Fibroblast of the aortic adventitia (primary cell): ENCODE results near the gene SEPTIN8. TPM values are rescaled to one million over a fixed set of nuclear protein-coding genes. Genes with fewer than 3 reads are reported as not detected.

Experiments
- DNase-seq: peaks from one replicate; pipeline ENCODE4 v3.0.0-alpha.2; 2010; ENCODE audit warnings: low read depth
- H3K4me3 ChIP-seq: 2 replicates; pipeline ENCODE4 v1.5.1; 2011; ENCODE audit warnings: low read depth, mild to moderate bottlenecking, control low read depth, low read length, moderate library complexity
- CTCF ChIP-seq: IDR thresholded peaks from 2 replicates; pipeline ENCODE4 v1.5.1; 2011; ENCODE audit warnings: mild to moderate bottlenecking, low read length, control low read depth, inconsistent platforms; ENCODE audit not compliant: insufficient read depth
- total RNA-seq: library from RNA; depleted of rRNA; stranded (reverse); fragments of >200 nt; gene quantifications from 2 replicates; pipeline ENCODE4 v1.2.3, GENCODE V29; 2012; ENCODE audit warnings: low replicate concordance

Gene SEPTIN8
- total RNA-seq, 1 donor: 43.0 TPM

DNA sequence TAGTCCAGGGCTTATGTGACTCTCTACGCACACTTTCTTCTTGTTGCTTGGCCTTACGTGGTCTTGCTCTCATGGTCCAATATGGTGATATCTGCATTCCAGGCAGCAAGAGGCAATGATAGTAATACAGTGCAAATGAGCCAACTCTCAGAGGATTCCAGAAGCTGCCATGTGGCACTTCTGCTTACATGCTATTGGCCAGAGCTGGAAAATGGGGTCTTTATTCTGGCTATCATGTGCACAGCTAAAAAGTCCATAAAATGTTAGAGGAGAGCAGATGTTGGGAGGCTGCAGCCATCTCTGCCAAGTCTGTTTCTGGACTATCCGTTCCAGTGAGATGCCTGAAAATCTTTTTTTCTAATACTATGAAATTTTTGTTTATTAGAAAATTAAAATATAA, 2.9 kb upstream of the SEPTIN8 start:
- no peak for DNase-seq
- TF ChIP-seq CTCF: no peak
- no peak overlapping the region for H3K4me3 ChIP-seq

DNA sequence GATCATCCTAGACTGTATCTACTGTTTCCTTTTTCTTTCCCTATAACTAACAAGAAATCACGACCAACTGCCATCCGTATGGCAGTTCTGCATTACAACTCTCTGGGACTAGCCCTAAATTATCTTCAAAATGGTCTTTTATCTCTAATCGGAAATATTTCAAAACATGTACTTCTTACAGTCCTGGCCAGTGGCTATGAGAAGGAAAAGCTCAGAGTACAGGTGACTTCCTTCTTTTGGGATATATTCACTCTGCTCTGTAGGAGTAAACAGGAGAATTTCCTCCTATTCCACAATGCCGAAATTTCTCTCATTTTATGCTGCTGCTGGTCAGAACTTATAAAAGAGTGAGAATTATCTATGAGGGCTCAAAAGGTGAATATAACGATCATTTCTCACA, 1.8 kb upstream of the SEPTIN8 start:
- H3K4me3 ChIP-seq: no peak overlapping the region
- TF ChIP-seq CTCF: no peak
- no peak for DNase-seq

- DNase-seq: no peak
- H3K4me3 ChIP-seq: peak overlapping the region; percentile 81
- no peak for TF ChIP-seq CTCF
Observed at GRCh38 chr5:132778129-132778528, 1.1 kb upstream of the SEPTIN8 start.

- no peak for DNase-seq
- H3K4me3 ChIP-seq: peak overlapping the region; percentile 81
- TF ChIP-seq CTCF: no peak
Observed at GRCh38 chr5:132776938-132777208, 166 bp downstream of the SEPTIN8 start.

- peak overlapping the region; percentile 81 for H3K4me3 ChIP-seq
- TF ChIP-seq CTCF: no peak
- peak; percentile 47 for DNase-seq
Observed at GRCh38 chr5:132776131-132776937, 705 bp downstream of the SEPTIN8 start.

- H3K4me3 ChIP-seq: peak overlapping the region; percentile 81
- peak; percentile 30 for DNase-seq
- TF ChIP-seq CTCF: no peak
Observed at GRCh38 chr5:132775476-132775961, 1.5 kb downstream of the SEPTIN8 start.

DNA sequence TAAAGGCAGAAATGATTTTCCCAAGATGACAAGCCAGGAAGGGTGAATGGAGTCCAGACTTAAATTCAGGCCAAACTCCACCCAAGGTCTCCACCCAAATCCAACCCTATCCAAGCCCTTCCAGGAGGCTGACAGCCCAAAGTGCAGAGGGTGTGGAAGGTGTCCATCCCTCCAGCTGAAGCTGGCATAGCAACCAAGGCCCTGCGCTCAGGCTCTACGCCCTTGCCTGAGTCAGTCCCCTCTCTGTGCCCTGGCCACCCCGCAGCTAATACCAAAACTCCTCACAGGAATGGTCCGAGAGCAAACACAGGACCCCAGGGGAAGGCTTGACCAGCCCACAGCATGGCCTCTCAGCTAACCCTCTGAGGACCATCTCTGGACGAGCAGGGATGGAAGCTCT, 2.1 kb downstream of the SEPTIN8 start:
- TF ChIP-seq CTCF: no peak
- peak; percentile 72 for DNase-seq
- peak overlapping the region; percentile 81 for H3K4me3 ChIP-seq
